H9 (cell line): Measurements from ENCODE around the gene MTCH1. TPM values are rescaled to one million over a fixed set of nuclear protein-coding genes. Genes with fewer than 3 reads are reported as not detected.

Source experiments
- DNase-seq: peaks from one replicate; pipeline ENCODE4 v3.0.0-alpha.2; 2017
- H2AFZ ChIP-seq: one replicate; pipeline ENCODE4 v1.6.1; 2013; ENCODE audit warnings: mild to moderate bottlenecking, low read length, control low read depth, moderate library complexity
- H2AK5ac ChIP-seq: 2 replicates; pipeline ENCODE4 v1.6.1; 2013; ENCODE audit warnings: low read length, control low read depth, mixed read lengths; ENCODE audit not compliant: insufficient read length
- H2BK120ac ChIP-seq: one replicate; pipeline ENCODE4 v1.6.1; 2013; ENCODE audit warnings: low read depth, mild to moderate bottlenecking, low read length, control low read depth, inconsistent platforms; ENCODE audit not compliant: poor library complexity, severe bottlenecking
- H2BK12ac ChIP-seq: 2 replicates; pipeline ENCODE4 v1.6.1; 2013; ENCODE audit warnings: low read length, control low read depth, mixed read lengths, low read depth; ENCODE audit not compliant: insufficient read length
- H2BK15ac ChIP-seq: 2 replicates; pipeline ENCODE4 v1.6.1; 2013; ENCODE audit warnings: low read depth, low read length, control low read depth
- H2BK20ac ChIP-seq: one replicate; pipeline ENCODE4 v1.6.1; 2013; ENCODE audit warnings: low read depth, mild to moderate bottlenecking, low read length, control low read depth, inconsistent platforms; ENCODE audit not compliant: poor library complexity, severe bottlenecking
- H2BK5ac ChIP-seq: 2 replicates; pipeline ENCODE4 v1.6.1; 2013; ENCODE audit warnings: low read length, control low read depth, mixed read lengths; ENCODE audit not compliant: insufficient read length
- H3K14ac ChIP-seq: 2 replicates; pipeline ENCODE4 v1.6.1; 2013; ENCODE audit warnings: low read length, control low read depth; ENCODE audit not compliant: insufficient read depth
- H3K18ac ChIP-seq: 2 replicates; pipeline ENCODE4 v1.6.1; 2013; ENCODE audit warnings: low read depth, mild to moderate bottlenecking, mixed read lengths, low read length, control low read depth; ENCODE audit not compliant: insufficient read length
- H3K23ac ChIP-seq: 2 replicates; pipeline ENCODE4 v1.6.1; 2013; ENCODE audit warnings: low read length, control low read depth, mixed read lengths, low read depth; ENCODE audit not compliant: insufficient read length
- H3K23me2 ChIP-seq: 2 replicates; pipeline ENCODE4 v1.6.1; 2013; ENCODE audit warnings: low read depth, mild to moderate bottlenecking, mixed read lengths, low read length, control low read depth; ENCODE audit not compliant: insufficient read length, poor library complexity, severe bottlenecking
- H3K27ac ChIP-seq: 2 replicates; pipeline ENCODE4 v1.5.1; 2013; ENCODE audit warnings: low read length, control low read depth, mixed read lengths, low read depth; ENCODE audit not compliant: insufficient read length
- H3K27me3 ChIP-seq: 2 replicates; pipeline ENCODE4 v1.6.1; 2013; ENCODE audit warnings: low read length, control low read depth, inconsistent platforms; ENCODE audit not compliant: insufficient read depth
- H3K4ac ChIP-seq: 2 replicates; pipeline ENCODE4 v1.6.1; 2013; ENCODE audit warnings: low read depth, mild to moderate bottlenecking, control low read depth, inconsistent platforms, low read length, moderate library complexity
- H3K4me1 ChIP-seq: 2 replicates; pipeline ENCODE4 v1.6.1; 2013; ENCODE audit warnings: low read length, control low read depth, inconsistent platforms; ENCODE audit not compliant: insufficient read depth
- H3K4me2 ChIP-seq: 2 replicates; pipeline ENCODE4 v1.6.1; 2013; ENCODE audit warnings: low read length, control low read depth, mixed read lengths; ENCODE audit not compliant: insufficient read length, insufficient read depth
- H3K56ac ChIP-seq: 2 replicates; pipeline ENCODE4 v1.6.1; 2013; ENCODE audit warnings: low read depth, mild to moderate bottlenecking, mixed read lengths, low read length, control low read depth; ENCODE audit not compliant: insufficient read length
- H3K79me1 ChIP-seq: 2 replicates; pipeline ENCODE4 v1.6.1; 2013; ENCODE audit warnings: low read depth, mild to moderate bottlenecking, moderate library complexity, low read length, control low read depth, inconsistent platforms; ENCODE audit not compliant: insufficient read depth, poor library complexity, severe bottlenecking
- H3K79me2 ChIP-seq: 2 replicates; pipeline ENCODE4 v1.6.1; 2013; ENCODE audit warnings: low read length, control low read depth, inconsistent platforms; ENCODE audit not compliant: insufficient read depth
- H3K9ac ChIP-seq: 2 replicates; pipeline ENCODE4 v1.6.1; 2013; ENCODE audit warnings: low read length, control low read depth, mixed read lengths; ENCODE audit not compliant: insufficient read length; ENCODE audit errors: extremely low read depth
- H3K9me3 ChIP-seq: one replicate; pipeline ENCODE4 v1.6.1; 2013; ENCODE audit warnings: low read depth, low read length, inconsistent platforms; ENCODE audit not compliant: control insufficient read depth
- H3T11ph ChIP-seq: one replicate; pipeline ENCODE4 v1.6.1; 2013; ENCODE audit warnings: mild to moderate bottlenecking, low read length, control low read depth, inconsistent platforms
- H4K20me1 ChIP-seq: one replicate; pipeline ENCODE4 v1.6.1; 2013; ENCODE audit not compliant: control insufficient read depth, insufficient read length, insufficient read depth
- H4K5ac ChIP-seq: 2 replicates; pipeline ENCODE4 v1.6.1; 2013; ENCODE audit warnings: low read depth, mild to moderate bottlenecking, mixed read lengths, low read length, control low read depth; ENCODE audit not compliant: insufficient read length
- H4K8ac ChIP-seq: replicated peaks from 2 replicates; pipeline ENCODE4 v1.6.1; 2013; ENCODE audit warnings: low read length, control low read depth, mixed read lengths, low read depth; ENCODE audit not compliant: insufficient read length
- H4K91ac ChIP-seq: 2 replicates; pipeline ENCODE4 v1.6.1; 2013; ENCODE audit warnings: low read depth, mild to moderate bottlenecking, moderate library complexity, mixed read lengths, low read length, control low read depth; ENCODE audit not compliant: insufficient read length
- H3K27ac Mint-ChIP-seq, 3 experiments: 2 replicates in 2 of 3; 3 replicates in 1 of 3; pipeline ENCODE4 v1.8.0; 2020 to 2021; ENCODE audit warnings: mixed read lengths in 3 of 3, mild to moderate bottlenecking in 1 of 3, moderate library complexity in 1 of 3
- H3K27me3 Mint-ChIP-seq: 2 replicates; pipeline ENCODE4 v1.8.0; 2021; ENCODE audit warnings: low read depth, mild to moderate bottlenecking, moderate library complexity, mixed read lengths
- H3K36me3 Mint-ChIP-seq, 3 experiments: 2 replicates in 2 of 3; 3 replicates in 1 of 3; pipeline ENCODE4 v1.8.0; 2020 to 2021; ENCODE audit warnings: low read depth in 3 of 3, mixed read lengths in 3 of 3; ENCODE audit not compliant: insufficient read depth in 1 of 3
- H3K4me1 Mint-ChIP-seq, 2 experiments: 2 replicates each; pipeline ENCODE4 v1.8.0; 2020; ENCODE audit warnings: mixed read lengths in 2 of 2
- H3K4me3 Mint-ChIP-seq, 2 experiments: 2 replicates in 1 of 2; 3 replicates in 1 of 2; pipeline ENCODE4 v1.8.0; 2020 to 2021; ENCODE audit warnings: mild to moderate bottlenecking in 2 of 2, mixed read lengths in 2 of 2, moderate library complexity in 1 of 2
- H3K9me3 Mint-ChIP-seq, 2 experiments: 2 replicates in 1 of 2; 3 replicates in 1 of 2; pipeline ENCODE4 v1.8.0; 2020; ENCODE audit warnings: mild to moderate bottlenecking in 2 of 2, mixed read lengths in 2 of 2, moderate library complexity in 1 of 2
- WGBS: extraction: QIAGEN DNeasy Blood & Tissue Kit; methylation state at CpG from one replicate; pipeline ENCODE4 v1.1.7; 2013; ENCODE audit warnings: missing lambda C conversion rate, low lambda C conversion rate, mixed read lengths; ENCODE audit not compliant: insufficient read length; ENCODE audit errors: extremely low coverage; 5-methylcytosine and 5-hydroxymethylcytosine counted together
- total RNA-seq: library from RNA; stranded (reverse); gene quantifications from 2 replicates; pipeline ENCODE4 v1.2.1, GENCODE V29; 2021
- TF ChIP-seq, protein P1 (sequence below): fragments of 200-600 bp; sonication (generic); conservative IDR thresholded peaks from 3 replicates; pipeline ENCODE4 v1.8.0; 2021; ENCODE audit warnings: antibody characterized with exemption, mild to moderate bottlenecking

MTCH1 gene
- total RNA-seq, 1 experiment from 2014 or later: 200 TPM

DNA sequence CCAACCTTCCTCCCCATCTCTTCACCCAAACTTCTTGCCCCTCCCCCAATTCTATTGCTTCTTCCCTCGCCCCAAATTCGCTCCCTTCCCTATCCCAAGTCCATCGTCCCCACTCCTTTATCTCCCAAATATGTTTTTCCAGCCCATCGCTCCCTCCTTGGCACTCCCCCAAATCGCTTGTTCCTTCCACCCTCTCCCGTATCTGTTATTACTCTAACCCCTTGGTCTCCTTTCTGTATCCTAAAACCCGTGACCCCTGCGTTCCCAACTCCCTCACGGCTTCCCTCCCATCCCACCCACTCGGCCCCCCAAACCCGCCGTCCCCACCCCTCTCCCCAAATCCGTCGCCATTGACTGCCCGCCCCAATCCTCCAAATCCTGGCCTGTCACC, 584 bp downstream of the MTCH1 start:
- H3K9me3 Mint-ChIP-seq: no peaks in the 10 kb centered on the region
- Histone ChIP-seq H3K23me2 (peaks cover 21% of the 10 kb centered on the region), H3K56ac (no peak overlapping the region), H3K23ac (no peak overlapping the region), H2AK5ac (no peak overlapping the region), H3K4me1 (peaks cover 14% of the 10 kb centered on the region; the same call in 1 of the 2 replicates), H3K4ac (no peak overlapping the region), H3K14ac (peak overlapping the region; percentile 71), H2BK15ac (no peak overlapping the region), H2AFZ (no peak overlapping the region), H3K27ac (no peak overlapping the region), H4K5ac (no peak overlapping the region), H3K9ac (peak overlapping the region; percentile 88), H3K27me3 (no peaks in the 10 kb centered on the region), H4K91ac (no peak overlapping the region), H2BK5ac (no peak overlapping the region), H3K9me3 (no peaks in the 10 kb centered on the region), H2BK120ac (peak overlapping the region; percentile 65), H4K8ac (no peak overlapping the region), H3K79me1 (no peaks in the 10 kb centered on the region), H3T11ph (no peak overlapping the region), H3K79me2 (peaks cover 43% of the 10 kb centered on the region; the same call in 1 of the 2 replicates), H3K4me2 (peak overlapping the region; percentile 78), H4K20me1 (no peaks in the 10 kb centered on the region), H2BK12ac (no peak overlapping the region), H2BK20ac (no peak overlapping the region), H3K18ac (peak overlapping the region; percentile 47)
- H3K4me1 Mint-ChIP-seq: peaks cover 26% of the 10 kb centered on the region in 2 experiments
- no peaks in the 10 kb centered on the region for H3K27me3 Mint-ChIP-seq
- no peak overlapping the region for H3K4me3 Mint-ChIP-seq
- WGBS: no CpG with 5 or more reads among the region's 15 CpGs
- no peak for DNase-seq
- peaks cover 5 to 9% (median 5%) of the 10 kb centered on the region in 3 experiments; a peak in 5 of 7 replicates for H3K36me3 Mint-ChIP-seq
- TF ChIP-seq, protein P1, sequence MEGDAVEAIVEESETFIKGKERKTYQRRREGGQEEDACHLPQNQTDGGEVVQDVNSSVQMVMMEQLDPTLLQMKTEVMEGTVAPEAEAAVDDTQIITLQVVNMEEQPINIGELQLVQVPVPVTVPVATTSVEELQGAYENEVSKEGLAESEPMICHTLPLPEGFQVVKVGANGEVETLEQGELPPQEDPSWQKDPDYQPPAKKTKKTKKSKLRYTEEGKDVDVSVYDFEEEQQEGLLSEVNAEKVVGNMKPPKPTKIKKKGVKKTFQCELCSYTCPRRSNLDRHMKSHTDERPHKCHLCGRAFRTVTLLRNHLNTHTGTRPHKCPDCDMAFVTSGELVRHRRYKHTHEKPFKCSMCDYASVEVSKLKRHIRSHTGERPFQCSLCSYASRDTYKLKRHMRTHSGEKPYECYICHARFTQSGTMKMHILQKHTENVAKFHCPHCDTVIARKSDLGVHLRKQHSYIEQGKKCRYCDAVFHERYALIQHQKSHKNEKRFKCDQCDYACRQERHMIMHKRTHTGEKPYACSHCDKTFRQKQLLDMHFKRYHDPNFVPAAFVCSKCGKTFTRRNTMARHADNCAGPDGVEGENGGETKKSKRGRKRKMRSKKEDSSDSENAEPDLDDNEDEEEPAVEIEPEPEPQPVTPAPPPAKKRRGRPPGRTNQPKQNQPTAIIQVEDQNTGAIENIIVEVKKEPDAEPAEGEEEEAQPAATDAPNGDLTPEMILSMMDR: no peak
- H3K27ac Mint-ChIP-seq: peak overlapping the region in 1 of 3 experiments; percentile 83; a peak in 1 of 7 replicates
